ENCODE data around the gene LRRC4B. TPM values are rescaled to one million over a fixed set of nuclear protein-coding genes. Genes with fewer than 3 reads are reported as not detected.
"Not testable (repeated sequence)": the region's sequence is repeated elsewhere in the genome, so short reads cannot be mapped to it uniquely, and the experiment has no call there.

LRRC4B gene
- total RNA-seq, 1 donor from 2014 or later = 56.0 TPM

DNA sequence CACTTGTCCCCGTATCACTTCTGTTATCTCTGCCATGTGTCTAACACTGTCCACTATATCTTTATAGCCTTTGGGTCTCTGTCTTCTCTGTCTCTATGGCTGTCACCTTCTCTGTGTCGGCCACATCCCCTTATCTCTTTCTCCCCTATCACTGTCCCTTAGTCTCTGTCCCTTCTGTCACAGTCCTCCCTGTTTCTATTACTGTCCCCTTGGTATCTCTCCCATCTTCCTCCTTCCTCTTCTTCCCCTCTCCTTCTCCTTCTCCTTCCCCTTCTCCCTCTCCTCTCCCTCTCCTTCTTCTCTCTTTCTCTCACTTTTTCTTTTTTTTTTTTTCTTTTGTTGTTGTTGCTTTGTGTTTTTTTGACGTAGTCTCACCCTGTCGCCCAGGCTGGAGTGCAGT is 34.7 kb upstream of the LRRC4B start:
- TF ChIP-seq, protein P1, sequence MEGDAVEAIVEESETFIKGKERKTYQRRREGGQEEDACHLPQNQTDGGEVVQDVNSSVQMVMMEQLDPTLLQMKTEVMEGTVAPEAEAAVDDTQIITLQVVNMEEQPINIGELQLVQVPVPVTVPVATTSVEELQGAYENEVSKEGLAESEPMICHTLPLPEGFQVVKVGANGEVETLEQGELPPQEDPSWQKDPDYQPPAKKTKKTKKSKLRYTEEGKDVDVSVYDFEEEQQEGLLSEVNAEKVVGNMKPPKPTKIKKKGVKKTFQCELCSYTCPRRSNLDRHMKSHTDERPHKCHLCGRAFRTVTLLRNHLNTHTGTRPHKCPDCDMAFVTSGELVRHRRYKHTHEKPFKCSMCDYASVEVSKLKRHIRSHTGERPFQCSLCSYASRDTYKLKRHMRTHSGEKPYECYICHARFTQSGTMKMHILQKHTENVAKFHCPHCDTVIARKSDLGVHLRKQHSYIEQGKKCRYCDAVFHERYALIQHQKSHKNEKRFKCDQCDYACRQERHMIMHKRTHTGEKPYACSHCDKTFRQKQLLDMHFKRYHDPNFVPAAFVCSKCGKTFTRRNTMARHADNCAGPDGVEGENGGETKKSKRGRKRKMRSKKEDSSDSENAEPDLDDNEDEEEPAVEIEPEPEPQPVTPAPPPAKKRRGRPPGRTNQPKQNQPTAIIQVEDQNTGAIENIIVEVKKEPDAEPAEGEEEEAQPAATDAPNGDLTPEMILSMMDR (IDR thresholded peaks at IDR 0.05) = no peak
- DNase-seq (ENCODE audit: low spot score in 2 of 2) = no peak
- Histone ChIP-seq H3K9me3 (no peaks in the 10 kb centered on the region), H3K4me3 (no peak overlapping the region), H3K36me3 (no peaks in the 10 kb centered on the region), H3K4me1 (no peaks in the 10 kb centered on the region), H3K27ac (no peak overlapping the region), H3K27me3 (no peaks in the 10 kb centered on the region)
- intact Hi-C loops (cut with DNase I) = no loop called here

- Histone ChIP-seq H3K27ac (no peak overlapping the region), H3K36me3 (no peaks in the 10 kb centered on the region), H3K9me3 (no peaks in the 10 kb centered on the region), H3K4me3 (no peak overlapping the region), H3K27me3 (no peaks in the 10 kb centered on the region), H3K4me1 (no peaks in the 10 kb centered on the region)
- TF ChIP-seq, protein P1 (IDR thresholded peaks at IDR 0.05) = no peak
- intact Hi-C loops (cut with DNase I) = no loop called here
- DNase-seq (ENCODE audit: low spot score in 2 of 2) = no peak
These were observed 34.3 kb upstream of the LRRC4B start for GRCh38 chr19:50602496-50602895.

DNA sequence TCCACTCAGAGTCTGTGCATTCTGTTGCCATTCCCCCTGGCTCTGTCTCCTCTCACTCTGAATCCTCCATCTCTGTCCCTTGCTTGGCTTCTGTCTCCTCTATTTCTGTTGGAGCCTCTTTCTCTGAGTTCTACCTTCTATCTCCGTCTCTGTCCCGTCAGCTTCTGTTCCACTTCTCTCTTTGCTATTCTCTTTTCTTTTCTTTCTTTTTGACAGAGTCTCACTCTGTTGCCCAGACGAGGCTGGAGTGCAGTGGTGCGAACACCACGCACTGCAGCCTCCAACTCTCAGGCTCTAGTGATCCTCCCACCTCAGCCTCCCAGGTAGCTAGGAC is 33.8 kb upstream of the LRRC4B start:
- H3K27ac ChIP-seq = no peak overlapping the region
- no peaks in the 10 kb centered on the region for H3K4me1 ChIP-seq
- H3K9me3 ChIP-seq = no peaks in the 10 kb centered on the region
- no peak for DNase-seq (ENCODE audit: low spot score in 2 of 2)
- no peaks in the 10 kb centered on the region for H3K27me3 ChIP-seq
- intact Hi-C loops (cut with DNase I) = no loop called here
- no peaks in the 10 kb centered on the region for H3K36me3 ChIP-seq
- TF ChIP-seq, protein P1 (IDR thresholded peaks at IDR 0.05) = no peak
- H3K4me3 ChIP-seq = no peak overlapping the region

DNA sequence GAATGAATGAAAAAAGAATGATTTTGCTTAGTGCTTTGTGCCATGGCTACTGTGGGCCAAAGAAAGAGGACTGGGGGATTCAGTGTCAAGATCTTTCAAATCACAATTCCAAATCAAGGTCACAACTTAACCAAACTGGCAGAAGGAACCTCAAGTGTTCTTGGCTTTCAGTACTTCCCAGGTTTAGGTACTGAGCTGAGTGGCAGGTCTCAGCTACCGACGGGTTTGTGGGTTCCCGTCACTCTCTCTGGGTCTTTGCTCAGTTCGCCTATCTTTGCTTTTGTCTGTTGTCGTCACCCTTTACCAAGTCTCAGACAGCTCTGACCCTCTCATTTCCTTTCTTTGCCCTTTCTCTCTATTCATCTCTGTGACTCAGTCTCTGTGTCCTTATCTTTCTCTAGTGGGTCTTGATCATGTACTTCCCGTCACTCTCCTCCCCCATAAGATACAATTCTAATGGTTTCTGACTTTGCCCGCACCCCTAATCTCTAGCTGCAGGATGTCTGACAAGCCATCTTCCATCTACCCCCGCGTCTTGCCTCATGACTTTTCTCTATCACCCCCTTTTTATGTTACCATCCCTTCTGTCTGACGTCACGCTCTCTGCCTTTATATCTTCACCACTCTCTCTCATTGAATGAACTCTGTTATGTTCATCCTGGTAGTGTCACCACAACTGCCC is 33.3 kb upstream of the LRRC4B start:
- intact Hi-C loops (cut with DNase I) = no loop called here
- H3K27ac ChIP-seq = no peak overlapping the region
- H3K9me3 ChIP-seq = no peaks in the 10 kb centered on the region
- no peaks in the 10 kb centered on the region for H3K36me3 ChIP-seq
- H3K4me3 ChIP-seq = no peak overlapping the region
- no peaks in the 10 kb centered on the region for H3K4me1 ChIP-seq
- no peaks in the 10 kb centered on the region for H3K27me3 ChIP-seq
- TF ChIP-seq, protein P1 (IDR thresholded peaks at IDR 0.05) = no peak
- no peak for DNase-seq (ENCODE audit: low spot score in 2 of 2)

- TF ChIP-seq, protein P1 (IDR thresholded peaks at IDR 0.05) = no peak
- H3K4me3 ChIP-seq = no peak overlapping the region
- no peaks in the 10 kb centered on the region for H3K9me3 ChIP-seq
- H3K27ac ChIP-seq = no peak overlapping the region
- no peak for DNase-seq (ENCODE audit: low spot score in 2 of 2)
- no peaks in the 10 kb centered on the region for H3K27me3 ChIP-seq
- no peaks in the 10 kb centered on the region for H3K4me1 ChIP-seq
- H3K36me3 ChIP-seq = no peaks in the 10 kb centered on the region
- intact Hi-C loops (cut with DNase I) = no loop called here
These were observed 31.2 kb upstream of the LRRC4B start for GRCh38 chr19:50599427-50599826.

DNA sequence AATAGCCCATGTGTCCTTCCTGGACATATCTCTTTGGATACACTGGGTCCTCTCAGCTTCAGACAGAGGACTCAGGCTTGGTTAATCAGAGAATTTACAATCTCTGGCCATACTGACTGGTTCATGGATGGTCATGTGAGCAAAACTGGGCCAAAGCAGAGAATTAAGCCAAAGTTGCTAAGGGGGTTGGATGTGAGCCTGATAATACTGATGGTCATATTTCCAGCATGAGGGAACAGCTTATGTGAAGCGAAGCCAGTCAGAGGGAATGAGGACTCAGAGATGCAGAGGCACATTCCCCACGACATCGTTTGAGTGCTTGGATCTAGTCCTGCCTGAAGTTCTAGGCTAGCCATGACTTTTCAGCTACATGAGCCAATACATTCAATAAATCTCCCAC is 22.0 kb upstream of the LRRC4B start:
- Histone ChIP-seq H3K36me3 (no peaks in the 10 kb centered on the region), H3K4me1 (no peaks in the 10 kb centered on the region), H3K27me3 (no peaks in the 10 kb centered on the region), H3K4me3 (no peak overlapping the region), H3K27ac (no peak overlapping the region), H3K9me3 (no peaks in the 10 kb centered on the region)
- no peak for DNase-seq (ENCODE audit: low spot score in 2 of 2)
- intact Hi-C loops (cut with DNase I) = no loop called here
- TF ChIP-seq, protein P1 (IDR thresholded peaks at IDR 0.05) = no peak

GRCh38 chr19:50581795-50582660 is 13.8 kb upstream of the LRRC4B start:
- H3K4me3 ChIP-seq; H3K27me3 ChIP-seq; H3K9me3 ChIP-seq; H3K27ac ChIP-seq; H3K36me3 ChIP-seq; intact Hi-C loops (cut with DNase I); DNase-seq (ENCODE audit: low spot score in 2 of 2); H3K4me1 ChIP-seq: not testable (repeated sequence)
